Prostate gland (tissue), 2 donors: ENCODE results near the gene TFF2. TPM values are rescaled to one million over a fixed set of nuclear protein-coding genes. Genes with fewer than 3 reads are reported as not detected.

ENCODE experiments used
- DNase-seq: peaks from one replicate; pipeline ENCODE4 v3.0.0-alpha.2; 2019; ENCODE audit warnings: low spot score
- H3K27ac ChIP-seq, 2 donors: fragments of 200-600 bp; sonication (generic); 2 replicates each; pipeline ENCODE4 v1.5.1; 2017 to 2019
- H3K27me3 ChIP-seq: fragments of 200-600 bp; sonication (generic); replicated peaks from 2 replicates; pipeline ENCODE4 v1.5.1; 2019; ENCODE audit not compliant: insufficient read depth
- H3K36me3 ChIP-seq, 2 donors: fragments of 200-600 bp; sonication (generic); 1 replicate in 1 of 2; 2 replicates in 1 of 2; pipeline versions ENCODE4 v1.5.1 to v1.8.1; 2017 to 2019
- H3K4me1 ChIP-seq: fragments of 200-600 bp; sonication (generic); replicated peaks from 2 replicates; pipeline ENCODE4 v1.5.1; 2019
- H3K4me3 ChIP-seq, 2 donors: fragments of 200-600 bp; sonication (generic); 2 replicates each; pipeline ENCODE4 v1.5.1; 2017 to 2019
- H3K9me3 ChIP-seq: fragments of 200-600 bp; sonication (generic); 2 replicates; pipeline ENCODE4 v1.5.1; 2017
- CTCF ChIP-seq, 4 experiments: fragments of 200-600 bp in 2 of 4; fragments of 450-650 bp in 2 of 4; sonication (generic) in 2 of 4; IDR thresholded peaks; 1 replicate in 3 of 4; 2 replicates in 1 of 4; pipeline ENCODE4 v1.5.1; 2016 to 2019; ENCODE audit warnings: antibody characterized with exemption in 4 of 4, mild to moderate bottlenecking in 2 of 4, moderate library complexity in 2 of 4
- POLR2A ChIP-seq: fragments of 450-650 bp; IDR thresholded peaks from one replicate; pipeline ENCODE4 v1.6.1; 2016; ENCODE audit warnings: antibody characterized with exemption, mild to moderate bottlenecking
- POLR2AphosphoS5 ChIP-seq: sonication (generic); formaldehyde crosslinking; IDR thresholded peaks from one replicate; pipeline ENCODE4 v1.6.1; 2017; ENCODE audit warnings: antibody characterized with exemption
- WGBS: methylation state at CpG from one replicate; pipeline ENCODE4 v1.1.5; 2018; 5-methylcytosine and 5-hydroxymethylcytosine counted together
- intact Hi-C: fragments of 100-400 bp; cut with DNase I; formaldehyde crosslinking; loops from one replicate; pipeline ENCODE4 v1.14.2; 2022
- total RNA-seq, 2 donors: library from RNA; depleted of rRNA; stranded (reverse); fragments of >200 nt; gene quantifications; one replicate each; pipeline ENCODE4 v1.1.0, GENCODE V29; 2016

Gene TFF2
- total RNA-seq, 2 donors from 2014 or later, result not detected

- intact Hi-C loops, result no loop called here
- Histone ChIP-seq H3K4me1 (no peaks in the 10 kb centered on the region), H3K4me3 (no peak overlapping the region), H3K27me3 (no peaks in the 10 kb centered on the region), H3K9me3 (no peaks in the 10 kb centered on the region), H3K36me3 (no peaks in the 10 kb centered on the region), H3K27ac (no peak overlapping the region)
- whole genome bisulfite sequencing, result 43% methylated on average over 7 of the region's 7 CpGs
- DNase-seq, result no peak
- TF ChIP-seq CTCF (IDR thresholded peaks at IDR 0.05) (no peak), POLR2AphosphoS5 (no peak), POLR2A (no peak)
These were observed 10.5 kb upstream of the TFF2 start for GRCh38 chr21:42361286-42361685.

GRCh38 chr21:42360317-42360716 is 9.5 kb upstream of the TFF2 start:
- WGBS, result 83% methylated on average over 2 of the region's 2 CpGs
- no peak for DNase-seq
- Histone ChIP-seq H3K27ac (no peak overlapping the region), H3K4me3 (no peak overlapping the region), H3K27me3 (no peaks in the 10 kb centered on the region), H3K36me3 (no peaks in the 10 kb centered on the region), H3K4me1 (no peaks in the 10 kb centered on the region), H3K9me3 (no peaks in the 10 kb centered on the region)
- intact Hi-C loops, result no loop called here
- TF ChIP-seq CTCF (IDR thresholded peaks at IDR 0.05) (no peak), POLR2AphosphoS5 (no peak), POLR2A (no peak)

GRCh38 chr21:42358937-42359336 is 8.1 kb upstream of the TFF2 start:
- H3K4me3 ChIP-seq, result no peak overlapping the region
- no peak overlapping the region for H3K27ac ChIP-seq
- no peaks in the 10 kb centered on the region for H3K36me3 ChIP-seq
- no peaks in the 10 kb centered on the region for H3K27me3 ChIP-seq
- H3K9me3 ChIP-seq, result no peaks in the 10 kb centered on the region
- TF ChIP-seq POLR2A (no peak), CTCF (IDR thresholded peaks at IDR 0.05) (no peak), POLR2AphosphoS5 (no peak)
- no peak for DNase-seq
- H3K4me1 ChIP-seq, result no peaks in the 10 kb centered on the region
- WGBS, result 90% methylated on average over 13 of the region's 13 CpGs
- intact Hi-C loops, result no loop called here

GRCh38 chr21:42358261-42358660 is 7.5 kb upstream of the TFF2 start:
- Histone ChIP-seq H3K27ac (no peak overlapping the region), H3K36me3 (no peaks in the 10 kb centered on the region), H3K9me3 (no peaks in the 10 kb centered on the region), H3K4me3 (no peak overlapping the region), H3K4me1 (no peaks in the 10 kb centered on the region), H3K27me3 (no peaks in the 10 kb centered on the region)
- DNase-seq, result no peak
- TF ChIP-seq POLR2A (no peak), CTCF (IDR thresholded peaks at IDR 0.05) (no peak), POLR2AphosphoS5 (no peak)
- intact Hi-C loops, result no loop called here
- 97% methylated on average over 12 of the region's 12 CpGs for WGBS

- H3K27me3 ChIP-seq, result no peaks in the 10 kb centered on the region
- 46% methylated on average over 3 of the region's 3 CpGs for WGBS
- no peak overlapping the region for H3K27ac ChIP-seq
- H3K4me3 ChIP-seq, result no peak overlapping the region
- no peaks in the 10 kb centered on the region for H3K4me1 ChIP-seq
- DNase-seq, result no peak
- TF ChIP-seq POLR2AphosphoS5, result no peak
- no peak for TF ChIP-seq CTCF (IDR thresholded peaks at IDR 0.05)
- no peak for TF ChIP-seq POLR2A
- H3K36me3 ChIP-seq, result no peaks in the 10 kb centered on the region
- intact Hi-C loops, result no loop called here
- no peaks in the 10 kb centered on the region for H3K9me3 ChIP-seq
These were observed 6.5 kb upstream of the TFF2 start for GRCh38 chr21:42357307-42357706.
